Thymus (tissue), 11 donors: ENCODE measurements around the gene PRPF4. TPM values are rescaled to one million over a fixed set of nuclear protein-coding genes. Genes with fewer than 3 reads are reported as not detected.
A peak's percentile ranks its signal among the peaks of the same experiment; 100 is the strongest.
"Not testable (repeated sequence)": the region's sequence is repeated elsewhere in the genome, so short reads cannot be mapped to it uniquely, and the experiment has no call there.

Source experiments
- DNase-seq, 9 donors: peaks; one replicate each; pipeline ENCODE4 v3.0.0-alpha.2; 2013; ENCODE audit warnings: low spot score in 9 of 9, low read depth in 6 of 9, missing footprints in 1 of 9
- H3K27ac ChIP-seq, 2 donors: one replicate each; pipeline ENCODE4 v1.5.1; 2013; ENCODE audit warnings: control low read depth in 1 of 2, low read depth in 1 of 2, low read length in 1 of 2, mild to moderate bottlenecking in 1 of 2, moderate library complexity in 1 of 2
- H3K27me3 ChIP-seq, 2 donors: one replicate each; pipeline ENCODE4 v1.5.1; 2013; ENCODE audit warnings: low read length in 1 of 2; ENCODE audit not compliant: control insufficient read depth in 2 of 2, insufficient read depth in 1 of 2
- H3K36me3 ChIP-seq, 2 donors: one replicate each; pipeline ENCODE4 v1.5.1; 2013; ENCODE audit warnings: low read length in 1 of 2, mild to moderate bottlenecking in 1 of 2, moderate library complexity in 1 of 2; ENCODE audit not compliant: control insufficient read depth in 2 of 2, insufficient read depth in 2 of 2
- H3K4me1 ChIP-seq, 2 donors: one replicate each; pipeline ENCODE4 v1.5.1; 2013; ENCODE audit warnings: low read length in 2 of 2; ENCODE audit not compliant: control insufficient read depth in 2 of 2, insufficient read depth in 2 of 2
- H3K4me3 ChIP-seq, 2 donors: one replicate each; pipeline ENCODE4 v1.5.1; 2013; ENCODE audit warnings: low read length in 2 of 2, control low read depth in 1 of 2, mild to moderate bottlenecking in 1 of 2
- H3K9me3 ChIP-seq, 2 donors: one replicate each; pipeline ENCODE4 v1.5.1; 2013; ENCODE audit warnings: low read length in 1 of 2, mild to moderate bottlenecking in 1 of 2; ENCODE audit not compliant: control insufficient read depth in 2 of 2, insufficient read depth in 1 of 2
- WGBS: extraction: QIAGEN DNeasy Blood & Tissue Kit; methylation state at CpG from one replicate; pipeline ENCODE4 v1.1.7; 2013; 5-methylcytosine and 5-hydroxymethylcytosine counted together
- polyA plus RNA-seq: library from polyadenylated mRNA; stranded (reverse); fragments of 200-250 nt; gene quantifications from one replicate; pipeline ENCODE4 v1.2.3, GENCODE V29; 2013
- total RNA-seq: library from RNA; stranded (reverse); fragments of 120-200 nt; gene quantifications from one replicate; pipeline ENCODE4 v1.2.4, GENCODE V29; 2013
- donor health status: healthy.

The PRPF4 gene
- total and polyA plus RNA-seq, 2 donors = 18.5 to 22.8 TPM

- WGBS = over 99% methylated on average over 2 of the region's 2 CpGs
- Histone ChIP-seq H3K27ac (no peak overlapping the region), H3K4me3 (no peak overlapping the region), H3K9me3 (no peaks in the 10 kb centered on the region), H3K27me3 (no peaks in the 10 kb centered on the region), H3K4me1 (no peaks in the 10 kb centered on the region), H3K36me3 (peaks cover 73 to 88% of the 10 kb centered on the region in 2 donors)
- no peak for DNase-seq
Observed at GRCh38 chr9:113289091-113289490, 13.6 kb downstream of the PRPF4 start.

- no peaks in the 10 kb centered on the region for H3K9me3 ChIP-seq
- no peak overlapping the region for H3K4me3 ChIP-seq
- DNase-seq = no peak
- no peaks in the 10 kb centered on the region for H3K27me3 ChIP-seq
- H3K4me1 ChIP-seq = no peaks in the 10 kb centered on the region
- H3K27ac ChIP-seq = no peak overlapping the region
- WGBS = 93% methylated on average over 6 of the region's 6 CpGs
- H3K36me3 ChIP-seq = peaks cover 62 to 82% of the 10 kb centered on the region in 2 donors
Observed at GRCh38 chr9:113290052-113290607, 14.7 kb downstream of the PRPF4 start.

- no peaks in the 10 kb centered on the region for H3K9me3 ChIP-seq
- no peak for DNase-seq
- no peaks in the 10 kb centered on the region for H3K4me1 ChIP-seq
- WGBS = 93% methylated on average over 7 of the region's 7 CpGs
- no peak overlapping the region for H3K27ac ChIP-seq
- H3K27me3 ChIP-seq = no peaks in the 10 kb centered on the region
- H3K36me3 ChIP-seq = peaks cover 40 to 53% of the 10 kb centered on the region in 2 donors
- no peak overlapping the region for H3K4me3 ChIP-seq
Observed at GRCh38 chr9:113293285-113293878, 17.9 kb downstream of the PRPF4 start.

- 97% methylated on average over 8 of the region's 8 CpGs for WGBS
- H3K27me3 ChIP-seq, H3K4me1 ChIP-seq, H3K27ac ChIP-seq, H3K4me3 ChIP-seq, DNase-seq, H3K9me3 ChIP-seq: not testable (repeated sequence)
- peaks cover 17 to 25% of the 10 kb centered on the region in 2 donors for H3K36me3 ChIP-seq
Observed at GRCh38 chr9:113296247-113296646, 20.8 kb downstream of the PRPF4 start.

- no peak for DNase-seq
- WGBS = 91% methylated on average over 9 of the region's 9 CpGs
- Histone ChIP-seq H3K36me3 (peaks cover 10 to 19% of the 10 kb centered on the region in 2 donors), H3K27ac (no peak overlapping the region), H3K4me1 (no peaks in the 10 kb centered on the region), H3K9me3 (no peaks in the 10 kb centered on the region), H3K27me3 (no peaks in the 10 kb centered on the region), H3K4me3 (no peak overlapping the region)
Observed at GRCh38 chr9:113296796-113297558, 21.5 kb downstream of the PRPF4 start.

GRCh38 chr9:113298311-113298710, 22.9 kb downstream of the PRPF4 start:
- no peaks in the 10 kb centered on the region for H3K4me1 ChIP-seq
- no peak for DNase-seq
- WGBS = 98% methylated on average over 8 of the region's 8 CpGs
- H3K4me3 ChIP-seq = no peak overlapping the region
- H3K36me3 ChIP-seq = peaks cover 1 to 6% of the 10 kb centered on the region in 2 donors
- no peaks in the 10 kb centered on the region for H3K9me3 ChIP-seq
- no peak overlapping the region for H3K27ac ChIP-seq
- H3K27me3 ChIP-seq = no peaks in the 10 kb centered on the region

GRCh38 chr9:113298924-113299770, 23.7 kb downstream of the PRPF4 start:
- Histone ChIP-seq H3K36me3 (peaks cover 0 to 4% of the 10 kb centered on the region in 2 donors), H3K27me3 (no peaks in the 10 kb centered on the region), H3K4me3 (no peak overlapping the region), H3K27ac (no peak overlapping the region), H3K9me3 (no peaks in the 10 kb centered on the region), H3K4me1 (no peaks in the 10 kb centered on the region)
- WGBS = 93% methylated on average over 15 of the region's 15 CpGs
- DNase-seq = no peak

GRCh38 chr9:113299800-113300292, 24.4 kb downstream of the PRPF4 start:
- WGBS = 52% methylated on average over 8 of the region's 8 CpGs
- Histone ChIP-seq H3K27ac (no peak overlapping the region), H3K9me3 (no peaks in the 10 kb centered on the region), H3K4me3 (no peak overlapping the region), H3K36me3 (peaks cover 0 to 2% of the 10 kb centered on the region in 2 donors), H3K4me1 (no peaks in the 10 kb centered on the region), H3K27me3 (no peaks in the 10 kb centered on the region)
- peak in 1 of 9 donors; percentile 8 for DNase-seq
